IPS-18a (cell line): ENCODE data around the gene AFAP1L1.

Source experiments
- H3K27ac ChIP-seq: one replicate; pipeline ENCODE4 v1.5.1; 2013; ENCODE audit warnings: low read length
- H3K27me3 ChIP-seq: one replicate; pipeline ENCODE4 v1.6.1; 2013; ENCODE audit warnings: mild to moderate bottlenecking, low read length; ENCODE audit not compliant: control insufficient read depth, insufficient read depth
- H3K36me3 ChIP-seq: one replicate; pipeline ENCODE4 v1.6.1; 2013; ENCODE audit warnings: low read depth, low read length; ENCODE audit not compliant: control insufficient read depth
- H3K4me1 ChIP-seq: one replicate; pipeline ENCODE4 v1.6.1; 2013; ENCODE audit warnings: low read depth, low read length; ENCODE audit not compliant: control insufficient read depth
- H3K4me3 ChIP-seq: one replicate; pipeline ENCODE4 v1.5.1; 2013; ENCODE audit warnings: low read length
- H3K9ac ChIP-seq: one replicate; pipeline ENCODE4 v1.6.1; 2013; ENCODE audit warnings: mild to moderate bottlenecking, low read length, moderate library complexity
- H3K9me3 ChIP-seq: one replicate; pipeline ENCODE4 v1.6.1; 2013; ENCODE audit warnings: low read depth, low read length; ENCODE audit not compliant: control insufficient read depth

The AFAP1L1 gene

DNA sequence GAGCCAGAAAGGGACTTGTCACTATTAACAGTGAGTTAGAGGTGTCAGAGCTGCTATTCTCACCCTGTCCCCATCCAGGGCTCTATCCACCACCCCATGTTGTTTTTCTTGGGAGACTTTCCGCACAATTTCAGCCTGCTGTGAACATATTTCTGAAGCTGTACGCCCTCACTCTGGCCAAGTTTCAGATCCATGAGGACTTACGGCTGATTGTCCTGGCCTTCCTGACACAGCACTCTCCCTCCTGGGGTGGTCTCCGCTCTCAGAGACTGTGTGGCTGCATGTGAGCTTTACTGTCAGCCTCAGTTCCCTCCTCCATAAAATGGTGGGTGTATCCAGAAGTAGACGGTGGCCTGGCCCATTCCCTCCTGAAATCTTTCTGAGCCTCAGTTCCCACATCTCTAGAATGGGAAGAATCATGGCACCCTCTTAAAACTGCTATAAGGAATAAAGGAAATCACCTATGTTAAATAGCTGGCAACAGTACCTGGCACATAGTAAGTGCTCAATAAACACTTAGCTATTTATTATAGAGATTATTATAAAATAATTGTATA, 108.2 kb downstream of the AFAP1L1 start:
- Histone ChIP-seq H3K27me3 (no peaks in the 10 kb centered on the region), H3K9ac (no peak overlapping the region), H3K36me3 (no peaks in the 10 kb centered on the region), H3K9me3 (no peaks in the 10 kb centered on the region), H3K27ac (no peak overlapping the region), H3K4me1 (no peaks in the 10 kb centered on the region), H3K4me3 (no peak overlapping the region)

DNA sequence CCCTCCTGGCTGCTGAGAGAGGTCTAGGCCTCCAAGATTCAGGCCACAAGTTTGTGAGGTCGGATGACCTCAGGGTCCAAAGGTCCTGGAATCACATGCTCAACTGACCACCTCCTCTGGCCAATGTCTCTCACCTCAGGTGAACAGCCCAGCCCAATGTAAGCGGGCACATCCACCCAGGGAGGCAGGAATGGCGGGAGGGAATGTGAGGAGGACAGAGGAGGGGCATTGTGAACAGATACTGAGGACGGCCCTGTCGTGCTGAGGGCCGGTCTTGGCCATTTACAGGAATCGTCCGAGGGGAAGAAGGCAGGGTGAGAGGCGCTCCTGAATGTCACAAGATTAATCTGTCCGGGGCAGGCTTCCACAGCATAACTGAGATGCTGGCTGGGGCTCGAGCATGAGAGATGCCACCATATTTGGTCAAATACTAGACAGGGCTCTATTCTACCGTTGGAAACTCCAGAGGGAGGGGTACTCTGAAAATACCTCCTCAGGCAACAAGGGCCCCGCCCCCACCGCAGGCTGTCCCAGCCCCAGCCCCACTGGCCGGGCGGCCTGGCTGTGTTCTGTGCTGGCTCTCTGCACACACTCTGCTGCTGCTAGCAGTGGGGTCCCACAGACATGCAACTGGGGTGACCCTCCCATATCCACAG, 108.9 kb downstream of the AFAP1L1 start:
- Histone ChIP-seq H3K9me3 (no peaks in the 10 kb centered on the region), H3K4me3 (no peak overlapping the region), H3K36me3 (no peaks in the 10 kb centered on the region), H3K4me1 (no peaks in the 10 kb centered on the region), H3K27me3 (no peaks in the 10 kb centered on the region), H3K9ac (no peak overlapping the region), H3K27ac (no peak overlapping the region)

DNA sequence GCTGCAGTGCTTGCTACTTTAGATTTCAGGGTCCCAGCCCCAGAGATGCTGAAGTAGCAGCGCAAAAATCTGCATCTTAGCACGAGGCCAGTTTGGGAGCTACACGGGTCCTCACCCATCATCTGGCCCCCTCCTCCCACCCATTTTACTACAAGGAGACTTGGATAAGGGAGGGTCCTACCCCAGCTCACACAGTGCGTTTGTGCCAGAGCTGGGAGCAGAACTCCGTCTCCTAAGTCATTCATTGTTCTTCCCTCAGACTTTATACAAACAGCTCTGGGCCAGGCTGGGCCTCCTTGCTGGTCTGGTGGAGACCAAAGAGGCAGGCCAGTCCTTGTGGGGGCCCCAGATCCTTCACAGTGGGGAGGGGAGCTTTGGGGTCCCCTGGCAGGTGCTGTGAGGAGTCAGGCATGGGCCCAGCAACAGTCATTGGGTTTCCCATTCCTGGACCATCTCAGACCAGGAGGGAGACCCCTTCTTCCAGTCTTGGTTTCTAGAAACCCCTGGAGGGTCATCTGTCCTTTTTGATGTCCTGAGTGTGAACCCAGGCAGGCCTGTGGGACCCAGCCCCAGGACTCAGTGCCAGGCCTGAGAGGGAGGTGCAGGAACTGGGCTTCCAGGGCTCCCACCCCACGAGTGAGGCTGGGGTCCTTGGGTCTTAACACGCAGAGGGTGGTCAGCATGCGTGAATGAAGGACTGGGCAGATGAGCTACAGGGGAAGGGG, 109.8 kb downstream of the AFAP1L1 start:
- Histone ChIP-seq H3K27me3 (no peaks in the 10 kb centered on the region), H3K4me3 (no peak overlapping the region), H3K27ac (no peak overlapping the region), H3K4me1 (no peaks in the 10 kb centered on the region), H3K36me3 (no peaks in the 10 kb centered on the region), H3K9me3 (no peaks in the 10 kb centered on the region), H3K9ac (no peak overlapping the region)

DNA sequence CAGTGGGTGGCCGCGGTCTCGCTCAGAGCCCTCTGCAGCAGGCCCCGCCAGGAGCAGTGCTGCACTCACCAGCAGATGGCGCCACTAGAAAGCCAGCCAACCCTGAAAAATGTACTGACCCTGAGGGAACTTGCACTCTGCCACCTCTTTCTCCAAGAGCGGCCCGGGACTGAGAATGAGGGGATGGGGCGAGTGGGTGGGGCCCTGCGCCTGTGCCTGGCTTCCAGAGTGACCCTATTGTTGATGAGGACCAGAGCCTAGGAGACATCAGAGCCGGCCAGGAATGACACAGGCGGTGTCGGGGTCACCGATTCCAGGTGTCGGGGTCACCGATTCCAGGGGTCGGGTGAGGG, 110.3 kb downstream of the AFAP1L1 start:
- H3K9ac ChIP-seq = no peak overlapping the region
- no peaks in the 10 kb centered on the region for H3K9me3 ChIP-seq

DNA sequence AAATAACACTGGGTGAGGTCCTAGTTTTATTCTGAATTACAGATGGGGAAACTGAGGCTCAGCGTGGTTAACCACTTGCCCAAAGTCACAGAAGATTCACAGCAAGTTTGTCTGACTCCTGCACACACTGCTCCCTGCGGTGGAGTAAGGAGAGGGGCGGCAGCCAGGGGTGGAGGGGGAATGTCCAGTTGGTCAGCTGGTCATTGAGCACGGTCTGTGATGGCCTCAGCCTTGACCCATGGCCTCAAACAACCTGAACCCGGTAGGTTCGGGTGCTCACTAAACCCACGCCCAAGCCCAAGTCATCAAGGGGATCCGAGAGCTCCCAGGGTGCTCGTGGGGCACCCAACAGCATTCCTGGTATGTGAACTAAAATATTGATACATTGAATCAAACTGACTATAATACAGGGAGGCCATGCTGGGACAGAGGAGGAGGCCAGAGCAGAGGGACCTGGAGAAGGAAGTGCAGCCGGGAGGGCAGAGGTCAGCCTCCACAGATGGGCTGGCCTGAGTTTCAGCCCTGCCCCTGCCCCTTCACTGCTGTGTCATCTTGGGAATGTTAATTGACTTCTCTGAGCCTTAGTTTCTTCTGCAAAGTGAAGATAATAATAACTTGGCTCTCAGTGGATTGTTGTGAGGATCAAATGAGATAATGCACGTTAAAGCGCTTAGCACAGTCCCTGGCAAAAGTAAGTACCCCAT, 111.0 kb downstream of the AFAP1L1 start:
- Histone ChIP-seq H3K27ac (no peak overlapping the region), H3K9ac (no peak overlapping the region), H3K36me3 (no peaks in the 10 kb centered on the region), H3K4me1 (no peaks in the 10 kb centered on the region), H3K4me3 (no peak overlapping the region), H3K9me3 (no peaks in the 10 kb centered on the region), H3K27me3 (no peaks in the 10 kb centered on the region)

More for the DNA sequence above, 110.3 kb downstream of the AFAP1L1 start:
- no peak overlapping the region for H3K27ac ChIP-seq
- H3K4me3 ChIP-seq = no peak overlapping the region
- H3K4me1 ChIP-seq = no peaks in the 10 kb centered on the region
- no peaks in the 10 kb centered on the region for H3K27me3 ChIP-seq
- H3K36me3 ChIP-seq = no peaks in the 10 kb centered on the region

DNA sequence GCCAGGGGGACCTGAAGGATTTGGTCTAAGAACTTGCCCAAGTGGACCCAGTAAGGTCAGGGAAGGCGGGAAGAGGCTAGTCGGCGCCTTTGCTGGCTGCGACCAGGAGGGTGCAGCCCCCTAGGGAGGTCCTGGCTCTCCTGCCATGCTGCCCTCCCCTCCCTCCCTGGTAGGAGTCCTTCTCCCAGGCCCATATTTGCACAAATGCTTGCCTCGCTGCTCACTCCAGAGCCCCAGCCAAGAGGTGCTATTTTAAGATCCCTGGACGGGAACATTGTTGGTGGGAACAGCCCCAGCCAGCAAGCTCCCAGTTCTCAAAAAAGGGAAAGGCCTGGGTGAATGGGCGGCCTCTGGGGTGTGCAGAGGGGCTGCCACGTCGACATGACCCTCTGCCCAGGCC, 111.7 kb downstream of the AFAP1L1 start:
- Histone ChIP-seq H3K9ac (no peak overlapping the region), H3K4me1 (no peaks in the 10 kb centered on the region), H3K27ac (no peak overlapping the region), H3K4me3 (no peak overlapping the region), H3K27me3 (no peaks in the 10 kb centered on the region), H3K9me3 (no peaks in the 10 kb centered on the region), H3K36me3 (no peaks in the 10 kb centered on the region)

DNA sequence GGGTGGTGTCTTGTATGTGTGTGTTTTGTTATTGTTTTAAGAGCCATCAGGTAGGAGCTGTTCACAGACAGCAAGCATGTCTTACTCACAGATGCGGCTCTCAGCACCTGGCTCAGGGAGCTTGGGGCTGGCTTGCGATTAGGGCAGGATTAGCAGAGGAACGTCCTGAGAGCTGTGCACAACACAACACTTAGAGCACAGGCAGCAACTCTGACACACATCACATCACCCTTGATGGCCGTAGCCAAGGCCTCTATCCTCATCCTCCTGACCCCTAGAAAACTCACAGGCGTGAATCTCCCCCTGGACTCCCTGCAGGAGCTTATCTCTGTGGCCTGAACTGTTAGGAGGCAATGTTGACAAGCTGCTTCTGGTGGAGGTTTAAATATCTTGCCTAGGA, 114.5 kb downstream of the AFAP1L1 start:
- no peaks in the 10 kb centered on the region for H3K36me3 ChIP-seq
- no peaks in the 10 kb centered on the region for H3K27me3 ChIP-seq
- no peaks in the 10 kb centered on the region for H3K9me3 ChIP-seq
- no peak overlapping the region for H3K27ac ChIP-seq
- H3K4me3 ChIP-seq = no peak overlapping the region
- H3K4me1 ChIP-seq = no peaks in the 10 kb centered on the region
- no peak overlapping the region for H3K9ac ChIP-seq

DNA sequence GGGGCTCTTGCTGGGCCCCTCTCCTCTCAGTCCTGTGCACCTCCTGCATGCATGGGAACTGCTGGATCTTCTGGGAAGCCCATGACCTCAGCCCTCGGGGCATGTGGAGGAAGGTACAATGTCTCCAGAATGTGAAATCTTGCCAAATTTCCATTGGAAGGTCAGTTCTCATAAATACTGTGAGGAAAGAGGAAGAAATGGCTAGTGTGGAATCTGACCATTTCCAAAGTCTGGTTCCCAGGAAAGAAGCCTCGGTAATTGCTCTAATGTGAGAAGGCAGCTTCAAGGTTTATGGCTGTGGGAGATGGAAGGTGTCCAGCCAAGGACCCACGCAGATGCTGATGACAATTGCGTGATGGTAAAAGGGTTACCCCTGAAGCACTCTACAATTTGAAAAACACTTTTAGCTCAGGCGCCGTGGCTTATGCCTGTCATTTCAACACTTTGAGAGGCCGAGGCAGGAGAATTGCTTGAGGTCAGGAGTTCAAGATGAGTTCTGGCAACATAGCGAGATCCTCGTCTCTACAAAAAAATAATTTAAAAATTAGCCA, 115.5 kb downstream of the AFAP1L1 start:
- Histone ChIP-seq H3K9ac (no peak overlapping the region), H3K27me3 (no peaks in the 10 kb centered on the region), H3K4me3 (no peak overlapping the region), H3K36me3 (no peaks in the 10 kb centered on the region), H3K4me1 (no peaks in the 10 kb centered on the region), H3K27ac (no peak overlapping the region), H3K9me3 (no peaks in the 10 kb centered on the region)

DNA sequence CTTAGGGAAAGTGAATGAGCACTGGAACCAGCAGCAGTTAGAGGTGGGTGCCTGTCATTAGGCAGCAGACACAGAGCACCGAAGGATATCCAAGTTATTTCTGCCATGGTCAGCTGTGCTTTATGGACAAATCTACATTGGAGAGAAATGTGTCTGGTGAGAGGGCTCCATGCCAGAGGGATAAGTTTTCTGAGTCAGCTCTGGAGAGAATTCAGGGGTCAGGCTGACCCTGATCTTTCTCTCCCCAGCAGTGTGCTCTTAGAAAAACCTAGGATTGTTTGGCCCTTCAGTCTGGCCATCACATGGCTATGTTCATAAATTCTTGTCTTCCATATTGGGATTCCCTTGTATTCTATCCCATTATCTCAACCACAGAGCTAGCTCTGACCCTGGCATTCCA, 116.3 kb downstream of the AFAP1L1 start:
- H3K27ac ChIP-seq = no peak overlapping the region
- H3K4me3 ChIP-seq = no peak overlapping the region
- H3K27me3 ChIP-seq = no peaks in the 10 kb centered on the region
- H3K9me3 ChIP-seq = no peaks in the 10 kb centered on the region
- H3K4me1 ChIP-seq = no peaks in the 10 kb centered on the region
- H3K36me3 ChIP-seq = no peaks in the 10 kb centered on the region
- no peak overlapping the region for H3K9ac ChIP-seq

DNA sequence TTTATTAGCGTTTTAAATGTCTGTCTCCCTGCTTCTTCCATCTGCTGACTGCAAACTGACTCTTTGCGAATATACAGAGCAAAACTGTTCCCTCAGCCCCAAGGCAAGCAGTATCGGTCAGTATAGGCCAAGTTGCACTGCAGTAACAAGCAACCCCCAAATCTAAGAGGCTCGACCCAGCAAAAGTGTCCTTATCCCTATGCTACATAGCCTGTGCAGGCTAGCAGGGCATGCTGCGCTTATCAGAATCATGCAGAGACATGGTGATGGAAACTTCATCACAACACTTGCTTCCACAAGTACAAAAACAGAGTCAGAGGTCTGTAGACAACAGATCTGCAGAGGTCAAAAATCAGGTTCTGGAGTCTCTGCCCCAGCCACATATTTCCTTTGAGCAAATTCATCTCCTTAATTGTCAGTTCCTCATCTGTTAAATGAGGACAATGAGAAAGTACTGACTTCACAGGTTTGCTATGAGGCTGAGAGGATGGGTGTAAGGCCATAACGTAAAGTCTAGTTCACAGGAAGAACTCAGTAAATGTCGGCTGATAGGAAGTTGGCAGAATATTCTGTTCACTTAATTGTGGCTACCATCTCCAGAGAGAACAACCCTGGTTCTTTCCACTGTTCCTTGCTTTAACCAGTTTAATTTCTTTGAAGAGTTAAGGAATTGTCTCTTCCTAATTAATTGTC, 117.0 kb downstream of the AFAP1L1 start:
- Histone ChIP-seq H3K4me3 (no peak overlapping the region), H3K27me3 (no peaks in the 10 kb centered on the region), H3K9me3 (no peaks in the 10 kb centered on the region), H3K27ac (no peak overlapping the region), H3K4me1 (no peaks in the 10 kb centered on the region), H3K36me3 (no peaks in the 10 kb centered on the region), H3K9ac (no peak overlapping the region)
